Activated CD4-positive, CD25-positive, alpha-beta regulatory T cell treated with anti-CD3 and anti-CD28 coated beads, Interleukin-2, amount 50 U/mL, for 72 hours (primary cell): ENCODE data around the gene CARNS1.
A peak's percentile ranks its signal among the peaks of the same experiment; 100 is the strongest.

ENCODE experiments used
- DNase-seq: peaks from one replicate; pipeline ENCODE4 v3.0.0; 2021

CARNS1 gene

GRCh38 chr11:67376063-67376820 lies 39.2 kb upstream of the CARNS1 start:
- no peak for DNase-seq

- no peak for DNase-seq
These were observed 38.3 kb upstream of the CARNS1 start for GRCh38 chr11:67376873-67377808.

GRCh38 chr11:67378544-67378943 lies 36.9 kb upstream of the CARNS1 start:
- DNase-seq = no peak

GRCh38 chr11:67379061-67380058 lies 36.1 kb upstream of the CARNS1 start:
- DNase-seq = no peak

GRCh38 chr11:67381244-67381972 lies 34.1 kb upstream of the CARNS1 start:
- DNase-seq = no peak

GRCh38 chr11:67382276-67383136 lies 33.0 kb upstream of the CARNS1 start:
- peak; percentile 84 for DNase-seq

- no peak for DNase-seq
These were observed 30.6 kb upstream of the CARNS1 start for GRCh38 chr11:67384851-67385366.

- no peak for DNase-seq
These were observed 28.4 kb upstream of the CARNS1 start for GRCh38 chr11:67387069-67387468.

GRCh38 chr11:67387518-67387917 lies 28.0 kb upstream of the CARNS1 start:
- no peak for DNase-seq

GRCh38 chr11:67389477-67389876 lies 26.0 kb upstream of the CARNS1 start:
- peak; percentile 62 for DNase-seq

- no peak for DNase-seq
These were observed 24.6 kb upstream of the CARNS1 start for GRCh38 chr11:67390947-67391303.

GRCh38 chr11:67391304-67392182 lies 23.9 kb upstream of the CARNS1 start, which contains the start of gene RAD9A:
Gene RAD9A (plus strand): TSS chr11:67391986. CDS start chr11:67392045, 59 bp downstream.
- DNase-seq = peak; percentile 92

- no peak for DNase-seq
These were observed 23.2 kb upstream of the CARNS1 start for GRCh38 chr11:67392183-67392715.

GRCh38 chr11:67393437-67393836 lies 22.0 kb upstream of the CARNS1 start:
- no peak for DNase-seq

- DNase-seq = no peak
These were observed 21.5 kb upstream of the CARNS1 start for GRCh38 chr11:67393990-67394389.

- DNase-seq = no peak
These were observed 19.8 kb upstream of the CARNS1 start for GRCh38 chr11:67395555-67396258.

GRCh38 chr11:67396259-67396581 lies 19.3 kb upstream of the CARNS1 start:
- DNase-seq = no peak

GRCh38 chr11:67396587-67397389 lies 18.7 kb upstream of the CARNS1 start:
- no peak for DNase-seq
